Measurements from ENCODE around the gene ATP5F1E. TPM values are rescaled to one million over a fixed set of nuclear protein-coding genes. Genes with fewer than 3 reads are reported as not detected.
A peak's percentile ranks its signal among the peaks of the same experiment; 100 is the strongest.
"Not testable (repeated sequence)": the region's sequence is repeated elsewhere in the genome, so short reads cannot be mapped to it uniquely, and the experiment has no call there.

ATP5F1E gene
- polyA plus RNA-seq, 10 donors = 157 to 199 (median 173) TPM

- no peak for DNase-seq
These were observed 14.7 kb upstream of the ATP5F1E start for GRCh38 chr20:59046862-59047261.

- DNase-seq = no peak
These were observed 12.7 kb upstream of the ATP5F1E start for GRCh38 chr20:59044796-59045195.

DNA sequence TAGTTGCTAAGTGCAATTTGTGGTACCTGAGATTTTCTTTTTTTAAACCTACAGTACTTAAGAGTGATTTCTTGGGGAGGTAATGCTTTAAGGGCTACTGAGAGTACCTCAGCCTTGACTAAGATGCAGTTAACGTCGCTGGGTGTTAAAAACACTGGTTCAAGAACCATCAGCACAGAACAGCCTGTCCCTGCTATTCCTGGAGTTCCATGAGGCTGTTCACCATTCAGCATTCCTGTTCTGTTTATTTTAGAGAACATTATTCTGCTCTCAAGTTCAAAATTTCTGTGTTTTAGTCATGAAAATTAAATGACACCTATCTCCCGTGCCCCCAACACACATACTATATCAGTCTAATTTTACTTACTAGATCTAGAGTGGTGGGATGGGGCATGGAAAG lies 12.2 kb upstream of the ATP5F1E start:
- no peak for DNase-seq

- no peak for DNase-seq
These were observed 11.6 kb upstream of the ATP5F1E start for GRCh38 chr20:59043698-59044097.

GRCh38 chr20:59042796-59043631 lies 10.9 kb upstream of the ATP5F1E start:
- DNase-seq = peak; percentile 95 to 97 (median 97)

GRCh38 chr20:59042151-59042795 lies 10.1 kb upstream of the ATP5F1E start, which contains the start of gene PRELID3B:
TSS of gene PRELID3B (minus strand) at chr20:59042786. CDS start at chr20:59042730, 56 bp downstream.
- DNase-seq = peak in 2 of 3 donors; percentile 16 to 46

DNA sequence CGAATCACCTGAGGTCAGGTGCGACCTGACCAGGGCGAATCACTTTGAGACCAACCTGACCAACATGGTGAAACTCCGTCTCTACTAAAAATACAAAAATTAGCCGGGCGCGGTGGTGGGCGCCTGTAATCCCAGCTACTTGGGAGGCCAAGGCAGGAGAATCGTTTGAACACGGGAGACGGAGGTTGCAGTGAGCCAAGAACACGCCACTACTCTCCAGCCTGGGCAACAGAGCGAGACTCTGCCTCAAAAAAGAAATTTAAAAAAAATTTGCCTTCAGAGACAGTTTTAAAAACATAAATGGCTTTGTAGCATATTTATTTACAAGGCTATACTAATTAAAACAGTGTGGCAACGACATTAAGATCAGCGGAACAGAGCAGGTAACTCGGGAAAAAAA lies 9.4 kb upstream of the ATP5F1E start:
- DNase-seq = not testable (repeated sequence)

GRCh38 chr20:59040667-59041066 lies 8.5 kb upstream of the ATP5F1E start:
- no peak for DNase-seq

DNA sequence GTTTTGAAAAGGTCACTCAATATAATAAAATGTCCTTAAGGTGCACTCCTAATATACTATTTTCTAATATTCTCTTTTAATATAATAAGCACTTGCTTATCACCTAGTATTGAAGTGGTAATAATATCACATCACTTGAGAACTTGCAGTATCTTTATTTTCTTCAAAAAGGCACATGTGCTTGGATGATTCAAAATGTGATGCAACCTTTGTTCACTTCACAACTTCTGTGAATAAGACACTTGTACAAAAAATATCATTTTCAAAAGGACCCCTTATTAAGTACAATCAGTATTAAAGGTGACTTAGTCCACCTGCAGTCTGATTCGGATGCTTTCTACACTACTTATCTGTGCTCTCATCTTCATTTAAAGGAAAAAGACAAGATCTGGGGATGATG lies 7.1 kb upstream of the ATP5F1E start:
- DNase-seq = no peak

GRCh38 chr20:59037386-59037785 lies 5.3 kb upstream of the ATP5F1E start:
- DNase-seq = no peak

DNA sequence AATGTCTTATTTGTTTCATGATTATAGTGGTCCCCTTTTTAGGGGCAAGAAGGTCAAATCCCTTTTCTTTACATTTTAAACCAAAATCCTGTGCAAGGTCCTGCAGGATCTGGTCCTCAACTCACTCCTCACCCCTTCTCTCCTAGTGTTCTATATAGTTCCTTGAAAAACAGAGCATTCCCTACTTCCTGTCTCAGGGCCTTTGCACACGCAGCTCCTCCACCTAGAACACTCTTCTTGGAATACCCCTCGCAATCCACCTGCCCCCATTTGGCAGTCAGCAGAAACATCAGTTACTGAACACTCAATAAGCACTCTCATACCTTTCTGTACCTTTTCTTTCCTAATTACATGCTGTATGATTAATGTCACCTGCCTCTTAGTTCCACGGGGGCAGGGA lies 3.2 kb upstream of the ATP5F1E start:
- DNase-seq = no peak

DNA sequence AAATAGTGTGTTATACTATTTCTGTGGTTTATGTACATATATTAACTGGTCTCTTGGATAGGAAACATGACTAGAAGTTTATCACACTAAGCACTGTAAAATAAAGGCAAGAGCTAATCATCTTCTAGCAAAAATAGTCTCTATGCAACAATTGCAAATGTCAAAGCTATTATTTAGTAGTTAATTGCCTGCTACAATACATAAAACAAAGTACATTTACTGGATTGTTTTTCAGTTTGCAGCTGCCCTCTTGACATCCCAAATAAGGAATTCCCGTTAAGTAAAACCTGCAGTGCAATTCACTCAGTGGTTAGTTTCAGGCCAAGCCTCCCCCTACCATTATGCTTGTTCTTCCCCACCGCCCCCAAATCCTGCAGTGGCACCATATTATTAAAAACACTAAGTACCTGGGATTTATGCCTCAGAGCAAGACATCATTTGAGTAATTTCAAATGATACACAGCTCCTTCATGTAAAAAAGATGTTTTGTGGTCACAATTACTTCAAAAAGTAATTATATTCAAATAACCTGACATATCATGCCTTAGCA lies 1.6 kb upstream of the ATP5F1E start:
- no peak for DNase-seq

DNA sequence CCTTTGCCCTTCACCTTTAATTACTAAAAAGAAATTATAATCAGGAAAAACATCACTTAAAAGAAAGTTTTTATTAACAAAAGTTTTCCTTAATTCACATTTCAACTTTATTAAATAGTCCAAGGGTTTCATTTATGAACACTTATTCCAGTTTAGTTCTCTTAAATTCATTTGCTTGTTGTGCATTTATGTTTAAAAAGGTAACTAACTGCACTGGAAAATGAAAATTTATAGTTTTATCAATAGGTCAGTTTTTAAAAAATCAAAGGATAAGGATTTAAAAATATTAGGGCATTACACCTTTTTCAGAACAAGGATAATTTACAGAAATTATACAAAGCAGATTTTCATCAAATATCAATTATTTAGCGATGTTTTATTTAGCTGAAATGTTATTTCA lies 958 bp upstream of the ATP5F1E start:
- no peak for DNase-seq

GRCh38 chr20:59032713-59033059 lies 551 bp upstream of the ATP5F1E start:
- DNase-seq = no peak

GRCh38 chr20:59031564-59032022 lies 542 bp downstream of the ATP5F1E start:
- no peak for DNase-seq

DNA sequence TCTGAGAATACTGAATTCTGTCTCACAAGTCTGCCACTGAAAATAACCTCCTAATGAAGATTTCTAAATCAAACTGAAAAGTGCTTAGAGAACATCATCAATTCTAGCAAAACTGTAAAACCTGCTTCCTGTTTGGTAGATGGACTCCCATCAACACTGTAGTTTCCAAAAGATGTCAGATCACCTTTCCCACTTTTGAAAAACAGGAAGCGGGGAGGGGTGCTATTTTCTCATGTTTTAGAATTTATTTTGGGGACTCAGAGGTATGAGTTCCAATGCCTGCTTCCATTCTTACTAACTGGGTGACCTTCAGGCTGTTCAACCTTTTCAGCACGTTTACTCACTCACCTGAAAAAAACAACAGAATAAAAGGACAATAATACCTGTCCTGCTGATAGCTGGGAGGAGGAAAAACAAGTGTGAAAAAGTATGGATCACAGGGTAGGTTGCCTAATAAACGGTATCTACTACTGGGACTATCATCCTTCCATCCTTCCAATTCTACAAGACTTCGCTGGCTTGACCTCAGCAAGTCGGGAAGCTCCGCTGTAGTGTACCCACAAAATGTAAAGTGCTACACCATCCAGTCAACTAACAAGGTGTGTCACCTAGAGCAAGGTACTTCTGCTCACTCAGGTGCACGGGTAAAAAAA lies 1.1 kb downstream of the ATP5F1E start:
- DNase-seq = no peak

DNA sequence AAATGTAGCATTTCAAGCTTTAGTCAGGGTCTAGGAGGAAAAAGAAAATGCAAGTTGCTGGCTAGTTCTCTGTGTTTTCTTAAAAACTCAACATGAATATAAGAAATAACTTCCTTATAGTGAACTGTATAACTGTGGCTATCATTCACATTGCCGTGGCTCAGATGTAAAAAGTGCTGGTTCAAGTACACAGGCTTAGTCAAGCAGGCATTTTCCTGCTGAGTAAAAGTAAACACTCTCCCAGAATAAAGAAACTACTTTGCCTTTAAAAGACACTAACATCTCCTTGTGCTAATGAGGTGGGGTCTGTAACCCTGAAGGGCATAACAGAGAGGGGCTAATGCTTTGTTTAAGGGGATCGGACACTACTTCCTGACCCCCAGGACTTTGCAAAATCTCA lies 3.3 kb downstream of the ATP5F1E start:
- no peak for DNase-seq

- no peak for DNase-seq
These were observed 4.3 kb downstream of the ATP5F1E start for GRCh38 chr20:59027741-59028320.

- no peak for DNase-seq
These were observed 5.0 kb downstream of the ATP5F1E start for GRCh38 chr20:59026904-59027740.

DNA sequence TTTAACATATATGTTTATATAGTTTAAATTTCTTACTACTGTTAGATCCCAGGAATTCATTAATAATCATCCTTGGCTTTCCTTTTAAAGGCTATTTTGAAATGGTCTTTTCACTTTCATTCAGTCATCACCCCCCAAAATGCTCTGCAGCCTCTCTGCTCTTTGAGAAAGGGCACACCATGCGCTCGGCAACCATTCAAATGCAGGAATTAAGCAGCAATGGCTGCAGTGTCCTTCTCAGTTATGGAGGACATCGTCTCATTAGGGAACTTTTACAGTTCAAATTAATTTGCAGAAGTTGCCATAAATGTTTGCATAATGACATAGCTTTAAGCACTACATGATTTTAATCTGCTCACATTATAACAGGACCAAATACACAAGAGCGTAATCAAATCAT lies 6.6 kb downstream of the ATP5F1E start:
- DNase-seq = no peak

- DNase-seq = no peak
These were observed 7.0 kb downstream of the ATP5F1E start for GRCh38 chr20:59025086-59025485.
